ENCODE measurements around the gene PPIF.

DNA sequence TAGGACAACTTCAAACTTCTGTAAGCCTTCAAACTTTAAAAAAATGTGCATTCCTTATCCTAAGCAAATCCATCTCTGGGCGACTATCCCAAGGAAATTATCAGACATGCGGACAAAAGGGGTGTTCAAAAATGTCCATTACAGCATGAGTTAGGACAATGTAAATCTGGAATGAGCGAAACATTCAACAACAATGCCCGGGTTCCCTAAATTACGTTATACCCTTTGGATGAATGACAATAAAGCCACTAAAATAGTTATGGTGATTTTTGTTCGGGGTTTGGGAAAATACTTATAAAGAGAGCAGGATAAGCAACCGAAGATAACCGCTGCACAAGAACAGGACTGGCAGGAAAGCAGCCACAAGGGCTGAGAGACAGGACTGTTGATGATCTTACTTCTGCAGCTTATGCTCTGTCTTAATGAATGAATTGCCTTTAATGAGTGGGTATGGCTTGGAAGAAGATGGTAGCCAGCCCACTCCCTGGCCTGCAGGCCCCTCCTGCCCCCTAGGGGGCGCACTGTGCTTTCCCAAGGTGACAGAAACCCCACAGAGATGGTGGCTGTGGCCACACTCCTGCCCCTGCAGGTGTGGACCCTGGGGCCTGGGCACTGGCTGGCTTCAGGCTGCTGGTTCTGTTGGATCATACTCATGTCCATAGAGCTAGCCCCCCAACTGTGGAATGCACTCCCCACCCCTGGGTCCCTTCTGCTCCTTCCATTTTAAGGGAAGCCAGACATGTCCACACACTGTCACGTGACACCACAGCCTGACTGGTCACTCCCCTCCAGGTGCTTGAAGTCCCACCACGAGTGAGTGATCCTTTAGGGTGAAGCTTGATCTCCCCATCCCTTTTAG lies 53.1 kb downstream of the PPIF start:
- TF ChIP-seq TEAD4 (IDR thresholded peaks at IDR 0.05), result no peak
- TF ChIP-seq MAX (IDR thresholded peaks at IDR 0.05), result no peak
- no peak for TF ChIP-seq TAF1 (IDR thresholded peaks at IDR 0.05; ENCODE audit: low read depth)
- TF ChIP-seq EP300 (IDR thresholded peaks at IDR 0.05; ENCODE audit: borderline replicate concordance), result no peak
- TF ChIP-seq ZBTB7A (IDR thresholded peaks at IDR 0.05; ENCODE audit: low read depth), result no peak; the same call in 1 of the 2 replicates
- TF ChIP-seq CREB1 (IDR thresholded peaks at IDR 0.05; ENCODE audit: low read depth), result no peak
- TF ChIP-seq EGR1 (IDR thresholded peaks at IDR 0.05), result no peak
- peak; percentile 79 for TF ChIP-seq RAD21 (IDR thresholded peaks at IDR 0.05; ENCODE audit: low read depth)
- TF ChIP-seq REST (IDR thresholded peaks at IDR 0.05; ENCODE audit: low read depth), result no peak
- TF ChIP-seq YY1 (IDR thresholded peaks at IDR 0.05; ENCODE audit: low read depth), result peak; percentile 74; the same call in 1 of the 2 replicates
- peak; percentile 82 for TF ChIP-seq USF1 (IDR thresholded peaks at IDR 0.05)
- TF ChIP-seq CEBPB (IDR thresholded peaks at IDR 0.05), result no peak
